ENCODE measurements around the gene PRDX5. TPM values are rescaled to one million over a fixed set of nuclear protein-coding genes. Genes with fewer than 3 reads are reported as not detected.

PRDX5 gene
- total and polyA plus RNA-seq, 9 of the 15 experiments (the other 6 are each of a cell fraction or from before 2014, with no cell fraction given), result 40.8 to 327 (median 204) TPM

GRCh38 chr11:64306563-64306875, 11.4 kb upstream of the PRDX5 start (continued):
- TF ChIP-seq ZBTB40 (IDR thresholded peaks at IDR 0.05) (0 out of 2 replicates have a peak, but pooled peaks have one; percentile 27), ZBTB40 (CRISPR knock-in tag; IDR thresholded peaks at IDR 0.05) (no peak)
